Measurements from ENCODE around the gene PRIM2.
"Not testable (repeated sequence)": the region's sequence is repeated elsewhere in the genome, so short reads cannot be mapped to it uniquely, and the experiment has no call there.

The PRIM2 gene

GRCh38 chr6:57368965-57369731 lies 51.7 kb downstream of the PRIM2 start:
- DNase-seq, result not testable (repeated sequence)

- not testable (repeated sequence) for DNase-seq
These were observed 54.3 kb downstream of the PRIM2 start for GRCh38 chr6:57371779-57372178.

GRCh38 chr6:57374764-57375163 lies 57.3 kb downstream of the PRIM2 start:
- not testable (repeated sequence) for DNase-seq

GRCh38 chr6:57376083-57376482 lies 58.7 kb downstream of the PRIM2 start:
- DNase-seq, result not testable (repeated sequence)

GRCh38 chr6:57389038-57389592 lies 71.7 kb downstream of the PRIM2 start:
- not testable (repeated sequence) for DNase-seq

GRCh38 chr6:57390818-57391217 lies 73.4 kb downstream of the PRIM2 start:
- not testable (repeated sequence) for DNase-seq

- not testable (repeated sequence) for DNase-seq
These were observed 74.6 kb downstream of the PRIM2 start for GRCh38 chr6:57392047-57392446.

GRCh38 chr6:57419341-57419740 lies 101.9 kb downstream of the PRIM2 start:
- DNase-seq, result not testable (repeated sequence)

- DNase-seq, result no peak
These were observed 104.1 kb downstream of the PRIM2 start for GRCh38 chr6:57421503-57421902.

- DNase-seq, result peak; percentile 13
These were observed 106.0 kb downstream of the PRIM2 start for GRCh38 chr6:57423468-57423867.

- not testable (repeated sequence) for DNase-seq
These were observed 114.3 kb downstream of the PRIM2 start for GRCh38 chr6:57431742-57432141.

- DNase-seq, result no peak
These were observed 114.7 kb downstream of the PRIM2 start for GRCh38 chr6:57432157-57432556.

GRCh38 chr6:57432919-57433684 lies 115.7 kb downstream of the PRIM2 start:
- no peak for DNase-seq

- DNase-seq, result not testable (repeated sequence)
These were observed 116.4 kb downstream of the PRIM2 start for GRCh38 chr6:57433790-57434189.

GRCh38 chr6:57434944-57435343 lies 117.5 kb downstream of the PRIM2 start:
- no peak for DNase-seq

- DNase-seq, result no peak
These were observed 118.2 kb downstream of the PRIM2 start for GRCh38 chr6:57435475-57436160.

GRCh38 chr6:57440735-57441134 lies 123.3 kb downstream of the PRIM2 start:
- not testable (repeated sequence) for DNase-seq

GRCh38 chr6:57442133-57442532 lies 124.7 kb downstream of the PRIM2 start:
- DNase-seq, result not testable (repeated sequence)

GRCh38 chr6:57443181-57443580 lies 125.8 kb downstream of the PRIM2 start:
- DNase-seq, result not testable (repeated sequence)

GRCh38 chr6:57444787-57445186 lies 127.4 kb downstream of the PRIM2 start:
- not testable (repeated sequence) for DNase-seq

- not testable (repeated sequence) for DNase-seq
These were observed 127.9 kb downstream of the PRIM2 start for GRCh38 chr6:57445379-57445778.

GRCh38 chr6:57445790-57446468 lies 128.5 kb downstream of the PRIM2 start:
- DNase-seq, result not testable (repeated sequence)

All from T1000 (cell line).